Dedifferentiated amniotic fluid mesenchymal stem cell (primary cell): ENCODE data around the gene AKAP3.

Experiments
- DNase-seq: peaks from one replicate; pipeline ENCODE4 v3.0.0-alpha.2; 2016; ENCODE audit errors: extremely low spot score

The AKAP3 gene

GRCh38 chr12:4603421-4603820 lies 45.4 kb downstream of the AKAP3 start:
- DNase-seq: no peak

GRCh38 chr12:4595881-4596280 lies 53.0 kb downstream of the AKAP3 start:
- DNase-seq: no peak

GRCh38 chr12:4591180-4591687 lies 57.6 kb downstream of the AKAP3 start:
- DNase-seq: no peak

- no peak for DNase-seq
These were observed 58.9 kb downstream of the AKAP3 start for GRCh38 chr12:4589941-4590340.

GRCh38 chr12:4588916-4589315 lies 59.9 kb downstream of the AKAP3 start:
- no peak for DNase-seq

- no peak for DNase-seq
These were observed 61.7 kb downstream of the AKAP3 start for GRCh38 chr12:4587108-4587507.

- no peak for DNase-seq
These were observed 62.4 kb downstream of the AKAP3 start for GRCh38 chr12:4586500-4586899.

GRCh38 chr12:4584896-4585295 lies 64.0 kb downstream of the AKAP3 start:
- no peak for DNase-seq

GRCh38 chr12:4584281-4584680 lies 64.6 kb downstream of the AKAP3 start:
- no peak for DNase-seq

- DNase-seq: no peak
These were observed 68.6 kb downstream of the AKAP3 start for GRCh38 chr12:4580281-4580688.

GRCh38 chr12:4579305-4580102 lies 69.3 kb downstream of the AKAP3 start:
- no peak for DNase-seq

- no peak for DNase-seq
These were observed 76.2 kb downstream of the AKAP3 start for GRCh38 chr12:4572680-4573079.

GRCh38 chr12:4569261-4569660 lies 79.6 kb downstream of the AKAP3 start:
- no peak for DNase-seq

GRCh38 chr12:4567073-4567881 lies 81.6 kb downstream of the AKAP3 start:
- no peak for DNase-seq

GRCh38 chr12:4566474-4566873 lies 82.4 kb downstream of the AKAP3 start:
- DNase-seq: no peak
